ENCODE measurements around the gene PEPD. TPM values are rescaled to one million over a fixed set of nuclear protein-coding genes. Genes with fewer than 3 reads are reported as not detected.

The PEPD gene
- total RNA-seq, 1 experiment from 2014 or later = 40.5 TPM

- TF ChIP-seq, protein P1, sequence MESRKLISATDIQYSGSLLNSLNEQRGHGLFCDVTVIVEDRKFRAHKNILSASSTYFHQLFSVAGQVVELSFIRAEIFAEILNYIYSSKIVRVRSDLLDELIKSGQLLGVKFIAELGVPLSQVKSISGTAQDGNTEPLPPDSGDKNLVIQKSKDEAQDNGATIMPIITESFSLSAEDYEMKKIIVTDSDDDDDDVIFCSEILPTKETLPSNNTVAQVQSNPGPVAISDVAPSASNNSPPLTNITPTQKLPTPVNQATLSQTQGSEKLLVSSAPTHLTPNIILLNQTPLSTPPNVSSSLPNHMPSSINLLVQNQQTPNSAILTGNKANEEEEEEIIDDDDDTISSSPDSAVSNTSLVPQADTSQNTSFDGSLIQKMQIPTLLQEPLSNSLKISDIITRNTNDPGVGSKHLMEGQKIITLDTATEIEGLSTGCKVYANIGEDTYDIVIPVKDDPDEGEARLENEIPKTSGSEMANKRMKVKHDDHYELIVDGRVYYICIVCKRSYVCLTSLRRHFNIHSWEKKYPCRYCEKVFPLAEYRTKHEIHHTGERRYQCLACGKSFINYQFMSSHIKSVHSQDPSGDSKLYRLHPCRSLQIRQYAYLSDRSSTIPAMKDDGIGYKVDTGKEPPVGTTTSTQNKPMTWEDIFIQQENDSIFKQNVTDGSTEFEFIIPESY (IDR thresholded peaks at IDR 0.05; ENCODE audit: extremely low read depth, insufficient replicate concordance, low read length) = no peak
- TF ChIP-seq, protein P2, sequence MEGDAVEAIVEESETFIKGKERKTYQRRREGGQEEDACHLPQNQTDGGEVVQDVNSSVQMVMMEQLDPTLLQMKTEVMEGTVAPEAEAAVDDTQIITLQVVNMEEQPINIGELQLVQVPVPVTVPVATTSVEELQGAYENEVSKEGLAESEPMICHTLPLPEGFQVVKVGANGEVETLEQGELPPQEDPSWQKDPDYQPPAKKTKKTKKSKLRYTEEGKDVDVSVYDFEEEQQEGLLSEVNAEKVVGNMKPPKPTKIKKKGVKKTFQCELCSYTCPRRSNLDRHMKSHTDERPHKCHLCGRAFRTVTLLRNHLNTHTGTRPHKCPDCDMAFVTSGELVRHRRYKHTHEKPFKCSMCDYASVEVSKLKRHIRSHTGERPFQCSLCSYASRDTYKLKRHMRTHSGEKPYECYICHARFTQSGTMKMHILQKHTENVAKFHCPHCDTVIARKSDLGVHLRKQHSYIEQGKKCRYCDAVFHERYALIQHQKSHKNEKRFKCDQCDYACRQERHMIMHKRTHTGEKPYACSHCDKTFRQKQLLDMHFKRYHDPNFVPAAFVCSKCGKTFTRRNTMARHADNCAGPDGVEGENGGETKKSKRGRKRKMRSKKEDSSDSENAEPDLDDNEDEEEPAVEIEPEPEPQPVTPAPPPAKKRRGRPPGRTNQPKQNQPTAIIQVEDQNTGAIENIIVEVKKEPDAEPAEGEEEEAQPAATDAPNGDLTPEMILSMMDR (IDR thresholded peaks at IDR 0.05 in 2 of 3, conservative IDR thresholded peaks at IDR 0.05 in 1 of 3; ENCODE audit: borderline replicate concordance in 1 of 3, insufficient read depth in 1 of 3, low read depth in 2 of 3, low read length in 2 of 3) = no peak
- TF ChIP-seq JUND (IDR thresholded peaks at IDR 0.05) = no peak
Observed at GRCh38 chr19:33401683-33402420, 119.7 kb downstream of the PEPD start (continued).

- CTCF ChIA-PET = no interaction called here
- TF ChIP-seq JUND (IDR thresholded peaks at IDR 0.05) (no peak), SRF (IDR thresholded peaks at IDR 0.05; ENCODE audit: low read depth) (no peak), RAD21 (IDR thresholded peaks at IDR 0.05; ENCODE audit: low read depth) (no peak), TCF7L2 (IDR thresholded peaks at IDR 0.05; ENCODE audit: borderline replicate concordance, extremely low read depth, insufficient read depth, insufficient read length) (no peak), CBX3 (IDR thresholded peaks at IDR 0.05; ENCODE audit: low read depth) (no peak), POLR2A (IDR thresholded peaks at IDR 0.05; ENCODE audit: borderline replicate concordance, extremely low read depth, insufficient read depth, insufficient read length) (no peak), SP1 (IDR thresholded peaks at IDR 0.05; ENCODE audit: low read depth) (no peak)
- TF ChIP-seq, protein P3, sequence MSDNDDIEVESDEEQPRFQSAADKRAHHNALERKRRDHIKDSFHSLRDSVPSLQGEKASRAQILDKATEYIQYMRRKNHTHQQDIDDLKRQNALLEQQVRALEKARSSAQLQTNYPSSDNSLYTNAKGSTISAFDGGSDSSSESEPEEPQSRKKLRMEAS (IDR thresholded peaks at IDR 0.05) = no peak
- TF ChIP-seq, protein P4, sequence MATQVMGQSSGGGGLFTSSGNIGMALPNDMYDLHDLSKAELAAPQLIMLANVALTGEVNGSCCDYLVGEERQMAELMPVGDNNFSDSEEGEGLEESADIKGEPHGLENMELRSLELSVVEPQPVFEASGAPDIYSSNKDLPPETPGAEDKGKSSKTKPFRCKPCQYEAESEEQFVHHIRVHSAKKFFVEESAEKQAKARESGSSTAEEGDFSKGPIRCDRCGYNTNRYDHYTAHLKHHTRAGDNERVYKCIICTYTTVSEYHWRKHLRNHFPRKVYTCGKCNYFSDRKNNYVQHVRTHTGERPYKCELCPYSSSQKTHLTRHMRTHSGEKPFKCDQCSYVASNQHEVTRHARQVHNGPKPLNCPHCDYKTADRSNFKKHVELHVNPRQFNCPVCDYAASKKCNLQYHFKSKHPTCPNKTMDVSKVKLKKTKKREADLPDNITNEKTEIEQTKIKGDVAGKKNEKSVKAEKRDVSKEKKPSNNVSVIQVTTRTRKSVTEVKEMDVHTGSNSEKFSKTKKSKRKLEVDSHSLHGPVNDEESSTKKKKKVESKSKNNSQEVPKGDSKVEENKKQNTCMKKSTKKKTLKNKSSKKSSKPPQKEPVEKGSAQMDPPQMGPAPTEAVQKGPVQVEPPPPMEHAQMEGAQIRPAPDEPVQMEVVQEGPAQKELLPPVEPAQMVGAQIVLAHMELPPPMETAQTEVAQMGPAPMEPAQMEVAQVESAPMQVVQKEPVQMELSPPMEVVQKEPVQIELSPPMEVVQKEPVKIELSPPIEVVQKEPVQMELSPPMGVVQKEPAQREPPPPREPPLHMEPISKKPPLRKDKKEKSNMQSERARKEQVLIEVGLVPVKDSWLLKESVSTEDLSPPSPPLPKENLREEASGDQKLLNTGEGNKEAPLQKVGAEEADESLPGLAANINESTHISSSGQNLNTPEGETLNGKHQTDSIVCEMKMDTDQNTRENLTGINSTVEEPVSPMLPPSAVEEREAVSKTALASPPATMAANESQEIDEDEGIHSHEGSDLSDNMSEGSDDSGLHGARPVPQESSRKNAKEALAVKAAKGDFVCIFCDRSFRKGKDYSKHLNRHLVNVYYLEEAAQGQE (IDR thresholded peaks at IDR 0.05; ENCODE audit: low read depth) = no peak
Observed at GRCh38 chr19:33400856-33401682, 120.5 kb downstream of the PEPD start.

More at GRCh38 chr19:33400856-33401682, 120.5 kb downstream of the PEPD start:
- H3K9ac ChIP-seq (ENCODE audit: low read length) = no peak overlapping the region
- no peaks in the 10 kb centered on the region for H3K9me2 ChIP-seq (ENCODE audit: insufficient read depth)
- ATAC-seq (no peak), DNase-seq (ENCODE audit: low read depth, low spot score) (no peak)
- H3K36me3 ChIP-seq (ENCODE audit: control insufficient read depth in 1 of 2, insufficient read depth in 2 of 2, low read length in 2 of 2) = no peaks in the 10 kb centered on the region
- H3K79me2 ChIP-seq (ENCODE audit: insufficient read depth, low read length) = no peaks in the 10 kb centered on the region
- no peak overlapping the region for H3K4me3 ChIP-seq (replicated peaks in 1 of 2; ENCODE audit: low read depth in 1 of 2, low read length in 2 of 2)
- no peaks in the 10 kb centered on the region for H3K9me3 ChIP-seq (ENCODE audit: control insufficient read depth in 1 of 2, insufficient read depth in 1 of 2, low read depth in 1 of 2, low read length in 2 of 2)
- no peak overlapping the region for H3K4me2 ChIP-seq (ENCODE audit: low read length)
- RAD21 ChIA-PET (ENCODE audit: low non-redundant PET in 1 of 2, low total read pairs in 2 of 2, uncharacterized antibody in 2 of 2, unreplicated experiment in 2 of 2) = no interaction called here
- intact Hi-C loops (cut with micrococcal nuclease) = loop anchor here (10.0 kb wide), 1 partner anchor 256 kb away; no protein-coding TSS in a partner anchor
- POLR2A ChIA-PET = no interaction called here
- no peaks in the 10 kb centered on the region for H4K20me1 ChIP-seq (ENCODE audit: insufficient read depth)
- no TSS peak for BruUV-seq (replicated peaks)
- no peaks in the 10 kb centered on the region for H3K4me1 ChIP-seq (ENCODE audit: control insufficient read depth in 1 of 2, insufficient read depth in 2 of 2, low read length in 2 of 2)
- H2AFZ ChIP-seq (ENCODE audit: low read depth, low read length, poor library complexity, severe bottlenecking) = no peak overlapping the region
- H3K27me3 ChIP-seq (ENCODE audit: insufficient read depth, low read length) = no peaks in the 10 kb centered on the region
- H3K27ac ChIP-seq (ENCODE audit: low read depth, low read length) = no peak overlapping the region

Measured in HCT116 (cell line).